ENCODE data around the gene CSNK1G1. TPM values are rescaled to one million over a fixed set of nuclear protein-coding genes. Genes with fewer than 3 reads are reported as not detected.

The CSNK1G1 gene
- polyA plus RNA-seq, 2 of the 4 experiments (the other 2 are of a cell fraction): 11.0 to 36.3 TPM

- POLR2A ChIA-PET: interaction anchor here (2.7 kb wide), 2 partner anchors 8 to 10 kb away, joined by 9 to 19 read pairs; partner anchors contain the start of gene PPIB
- Histone ChIP-seq H3K4me1 (peaks cover 9% of the 10 kb centered on the region; the same call in 1 of the 3 replicates), H3K4me3 (peak overlapping the region; percentile 70), H3K4me2 (peak overlapping the region; percentile 90), H3K27ac (peak overlapping the region in 1 of 2 experiments; percentile 32; a peak in 2 of 6 replicates), H3K9me3 (no peaks in the 10 kb centered on the region)
- no peak for TF ChIP-seq CBX8 (IDR thresholded peaks at IDR 0.05)
- no peak for TF ChIP-seq HOXB5 (CRISPR knock-in tag; IDR thresholded peaks at IDR 0.05)
- TF ChIP-seq CBX2 (IDR thresholded peaks at IDR 0.05; ENCODE audit: borderline replicate concordance, low read depth): no peak
- no peak for TF ChIP-seq ZNF302 (CRISPR knock-in tag; IDR thresholded peaks at IDR 0.05)
- TF ChIP-seq RNF2 (IDR thresholded peaks at IDR 0.05; ENCODE audit: borderline replicate concordance, low read depth): no peak
- TF ChIP-seq CTCF (IDR thresholded peaks at IDR 0.05): no peak
- TF ChIP-seq ZC3H11A (IDR thresholded peaks at IDR 0.05): no peak
- TF ChIP-seq ATOH8 (CRISPR knock-in tag; IDR thresholded peaks at IDR 0.05; ENCODE audit: low read depth): no peak
- no peak for TF ChIP-seq TFCP2L1 (CRISPR knock-in tag; IDR thresholded peaks at IDR 0.05)
- TF ChIP-seq EHMT2 (IDR thresholded peaks at IDR 0.05; ENCODE audit: low read depth): no peak
- no peak for TF ChIP-seq POLR2A (IDR thresholded peaks at IDR 0.05; ENCODE audit: low read length)
- TF ChIP-seq E2F6 (IDR thresholded peaks at IDR 0.05; ENCODE audit: borderline replicate concordance, low read depth): no peak
- no peak for TF ChIP-seq NPAS2 (CRISPR knock-in tag; IDR thresholded peaks at IDR 0.05; ENCODE audit: borderline replicate concordance)
- no peak for TF ChIP-seq ZSCAN20 (CRISPR knock-in tag; IDR thresholded peaks at IDR 0.05)
- TF ChIP-seq EP300 (IDR thresholded peaks at IDR 0.05): no peak
- no peak for TF ChIP-seq FOXS1 (CRISPR knock-in tag; IDR thresholded peaks at IDR 0.05)
- TF ChIP-seq HES2 (IDR thresholded peaks at IDR 0.05): no peak
- CTCF ChIA-PET: interaction anchor here (0.6 to 5.2 kb wide), 37 partner anchors 10 to 962 kb away, joined by 3 to 69 read pairs (median 5); partner anchors contain the start of genes CIAO2A, PPIB and SNX1
- 79% methylated on average over 27 of the region's 27 CpGs for WGBS (ENCODE audit: missing lambda C conversion rate)
- FAIRE-seq (no peak), ATAC-seq (peak; percentile 4 to 9; a peak in 4 of 6 replicates), DNase-seq (ENCODE audit: low read depth in 1 of 2, low spot score in 1 of 2) (no peak)
Measured at GRCh38 chr15:64152507-64153387, 203.2 kb downstream of the CSNK1G1 start.

- no peak for DNase-seq (ENCODE audit: low read depth in 1 of 2, low spot score in 1 of 2)
- POLR2A ChIA-PET: interaction anchor here (2.7 kb wide), 1 partner anchor 7 kb away, joined by 9 read pairs; no protein-coding TSS in a partner anchor
Measured at GRCh38 chr15:64151727-64152506, 204.1 kb downstream of the CSNK1G1 start, which contains the start of gene SNX22. SNX22 (plus strand) TSS chr15:64151731; CDS start chr15:64151776, 45 bp downstream.

More at GRCh38 chr15:64151727-64152506, 204.1 kb downstream of the CSNK1G1 start, which contains the start of gene SNX22:
- Histone ChIP-seq H3K9me3 (no peaks in the 10 kb centered on the region), H3K4me3 (peak within 1 kb of the TSS; percentile 70), H3K27ac (peak within 1 kb of the TSS; percentile 63 to 71), H3K4me1 (peaks cover 9% of the 10 kb centered on the region; the same call in 1 of the 3 replicates), H3K4me2 (peak within 1 kb of the TSS; percentile 90)
- CTCF ChIA-PET: interaction anchor here (1.0 to 5.2 kb wide), 11 partner anchors 9 to 656 kb away, joined by 3 to 69 read pairs (median 20); partner anchors contain the start of genes CIAO2A, PPIB and SNX1
- ATAC-seq (peak; percentile 1; a peak in 4 of 6 replicates), FAIRE-seq (no peak)
- 17% methylated on average over 22 of the region's 83 CpGs for WGBS (ENCODE audit: missing lambda C conversion rate)
- peak in 1 of 2 experiments; percentile 43; a peak in 1 of 5 replicates for TF ChIP-seq JUN (IDR thresholded peaks at IDR 0.05)
- peak; percentile 47; the same call in 1 of the 2 replicates for TF ChIP-seq E2F6 (IDR thresholded peaks at IDR 0.05; ENCODE audit: borderline replicate concordance, low read depth)
- TF ChIP-seq RARB (CRISPR knock-in tag; IDR thresholded peaks at IDR 0.05): no peak
- TF ChIP-seq ESRRA (IDR thresholded peaks at IDR 0.05; ENCODE audit: borderline replicate concordance, low read length): no peak
- TF ChIP-seq HDAC2 (IDR thresholded peaks at IDR 0.05): no peak
- no peak for TF ChIP-seq EHF (CRISPR knock-in tag; IDR thresholded peaks at IDR 0.05)
- TF ChIP-seq CHD4 (IDR thresholded peaks at IDR 0.05; ENCODE audit: borderline replicate concordance): no peak
- no peak for TF ChIP-seq USF2 (IDR thresholded peaks at IDR 0.05)

Data from A549 (cell line).